Heart right ventricle (tissue), 16 donors: Measurements from ENCODE around the gene AFF2. TPM values are rescaled to one million over a fixed set of nuclear protein-coding genes. Genes with fewer than 3 reads are reported as not detected.

Experiments
- ATAC-seq, 8 donors: fragments of 200-7000 bp; cut with Tn5 transposase; one replicate each; pipeline ENCODE4 v1.9.1; 2020; ENCODE audit warnings: mild to moderate bottlenecking in 8 of 8, moderate library complexity in 8 of 8, moderate number of reproducible peaks in 1 of 8
- DNase-seq, 2 donors: peaks; one replicate each; pipeline ENCODE4 v3.0.0-alpha.2; 2020
- H3K27ac ChIP-seq, 10 donors: fragments of 200-600 bp; sonication (generic) in 2 of 10; one replicate each; pipeline versions ENCODE4 v1.5.0 to v1.8.0; 2020 to 2022; ENCODE audit warnings: mild to moderate bottlenecking in 3 of 10
- H3K27me3 ChIP-seq, 7 donors: fragments of 200-600 bp; one replicate each; pipeline ENCODE4 v1.8.0; 2021 to 2022; ENCODE audit warnings: mild to moderate bottlenecking in 2 of 7
- H3K36me3 ChIP-seq, 9 donors: fragments of 200-600 bp; sonication (generic) in 1 of 9; one replicate each; pipeline versions ENCODE4 v1.5.0 to v1.8.0; 2020 to 2022; ENCODE audit warnings: mild to moderate bottlenecking in 2 of 9
- H3K4me1 ChIP-seq, 9 donors: fragments of 200-600 bp; sonication (generic) in 1 of 9; one replicate each; pipeline versions ENCODE4 v1.5.0 to v1.8.0; 2020 to 2022; ENCODE audit warnings: mild to moderate bottlenecking in 4 of 9
- H3K4me3 ChIP-seq, 10 donors: fragments of 200-600 bp; sonication (generic) in 2 of 10; one replicate each; pipeline versions ENCODE4 v1.5.0 to v1.8.0; 2020 to 2022; ENCODE audit warnings: mild to moderate bottlenecking in 7 of 10, moderate library complexity in 2 of 10
- H3K9me3 ChIP-seq, 11 donors: fragments of 200-600 bp in 10 of 11; sonication (generic) in 2 of 11; one replicate each; pipeline versions ENCODE4 v1.5.0 to v1.8.0; 2013 to 2022; ENCODE audit warnings: mild to moderate bottlenecking in 2 of 11, control low read depth in 1 of 11, moderate library complexity in 1 of 11
- CTCF ChIP-seq, 9 donors: fragments of 200-600 bp; sonication (generic) in 2 of 9; IDR thresholded peaks; one replicate each; pipeline versions ENCODE4 v1.5.0 to v1.8.0; 2021 to 2022; ENCODE audit warnings: antibody characterized with exemption in 9 of 9, mild to moderate bottlenecking in 5 of 9, moderate library complexity in 1 of 9
- WGBS, 2 donors: extraction: QIAGEN DNeasy Blood & Tissue Kit; methylation state at CpG; one replicate each; pipeline ENCODE4 v1.1.7; 2013; ENCODE audit warnings: inconsistent platforms in 1 of 2; 5-methylcytosine and 5-hydroxymethylcytosine counted together
- intact Hi-C, 10 donors: fragments of 100-400 bp; cut with DNase I; formaldehyde crosslinking; loops; one replicate each; pipeline versions ENCODE4 v1.11.1 to v1.14.2; 2022
- polyA plus RNA-seq, 2 donors: library from polyadenylated mRNA; stranded (reverse); fragments of 200-250 nt; gene quantifications; one replicate each; pipeline ENCODE4 v1.2.3, GENCODE V29; 2013
- total RNA-seq, 10 donors: library from RNA; stranded (reverse); fragmentation: NEBNext Ultra II Directional in 3 of 10; extraction: Animal tissue kit (Norgen Biotek cat#: 25700) in 3 of 10; gene quantifications; one replicate each; pipeline versions ENCODE4 v1.2.1 to v1.2.4, GENCODE V29; 2021 to 2023
- donor health status: Arrhythmogenic right ventricular cardiomyopathy.
- donor health status: ischemic (EF 13 %, LVEDD 7.1; RV severe dilation, severe dysfunction).
- donor health status: healthy with polysubstance abuse.
- donor health status: DM: no; HTN: yes; CAD: no.
- donor health status: DM: no; HTN: no; CAD: no.
- donor health status: ischemic (EF 25% LVEDD 6.9; RV normal size, moderate dysfunction).
- donor health status: ischemic (EF 25% LVEDD 5.7; RV mildly dilated, moderate dysfunction).
- donor health status: healthy.
- donor health status: DM: yes; HTN: yes; CAD: no.
- donor health status: Ischemic cardiomyopathy.
- donor health status: ischemic (EF 35%, LVEDD 5.7; RV mildly dilated, moderate dysfunction).
- donor health status: nonischemic (EF 11% LVEDD 7.7; RV severe dilation, severe dysfunction).
- donor health status: DM: yes; HTN: yes; CAD: no.
- donor health status: PGD.
- donor health status: ischemic (EF 29% LVEDD 5.4; RV normal size, mild dysfunction).
- donor health status: nonischemic (EF 23%, LVEDD 6.1; RV moderate dilation, normal function).

Gene AFF2
- total and polyA plus RNA-seq, 12 donors = 0.01 to 0.59 (median 0.20) TPM; not detected in 2

DNA sequence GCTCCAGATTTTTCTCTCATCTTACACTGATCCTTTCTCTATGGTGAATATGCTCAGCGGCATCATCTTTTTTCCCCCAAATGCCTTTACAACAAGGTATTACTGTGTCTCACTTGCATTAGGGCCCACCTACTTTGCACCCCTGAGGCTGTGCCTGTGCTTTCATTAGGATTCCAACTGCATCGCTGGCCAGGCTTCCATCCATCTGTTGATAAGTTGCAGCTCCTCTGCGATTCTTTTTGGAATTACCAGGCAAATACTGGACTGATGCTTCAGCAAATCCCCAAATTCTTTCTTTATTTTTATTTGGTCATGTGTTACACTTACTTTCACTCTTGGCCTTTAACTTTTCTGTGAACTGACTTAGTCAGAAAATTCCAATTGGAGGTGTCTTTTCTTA lies 77.3 kb downstream of the AFF2 start:
- Histone ChIP-seq H3K27me3 (no peaks in the 10 kb centered on the region), H3K9me3 (no peaks in the 10 kb centered on the region), H3K36me3 (no peaks in the 10 kb centered on the region), H3K27ac (no peak overlapping the region), H3K4me3 (no peak overlapping the region), H3K4me1 (no peaks in the 10 kb centered on the region)
- TF ChIP-seq CTCF (IDR thresholded peaks at IDR 0.05) = no peak
- 67 to 71% methylated on average over 3 of the region's 3 CpGs for WGBS, 2 donors
- DNase-seq (no peak), ATAC-seq (no peak)
- intact Hi-C loops = no loop called here

DNA sequence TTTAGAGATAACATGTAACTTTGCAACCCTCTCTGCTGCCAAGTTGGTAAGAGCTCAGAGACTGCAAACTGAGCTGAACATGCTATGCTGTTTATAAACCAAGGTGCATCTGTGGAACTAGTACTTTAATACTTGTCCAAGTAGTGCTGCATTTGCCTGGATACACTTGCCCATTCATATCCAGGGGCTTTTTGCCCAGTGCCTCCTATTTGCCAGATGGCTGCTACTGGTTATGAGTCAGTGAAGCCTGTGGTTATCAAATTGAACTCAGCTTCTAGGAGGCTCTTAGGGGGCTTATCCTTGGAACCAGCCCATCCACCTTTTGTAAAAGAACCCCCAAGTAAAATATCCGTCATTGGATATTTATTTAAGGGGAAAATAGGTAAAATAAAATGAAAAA lies 79.6 kb downstream of the AFF2 start:
- H3K36me3 ChIP-seq = no peaks in the 10 kb centered on the region
- H3K4me1 ChIP-seq = no peaks in the 10 kb centered on the region
- no peak for ATAC-seq
- no peaks in the 10 kb centered on the region for H3K27me3 ChIP-seq
- intact Hi-C loops = loop anchor here in 1 of 10 donors (5.0 kb wide), 1 partner anchor 1262 kb away; no protein-coding TSS in a partner anchor
- TF ChIP-seq CTCF (IDR thresholded peaks at IDR 0.05) = no peak
- no peak for DNase-seq
- WGBS, 2 donors = 75 to 84% methylated on average over 1 of the region's 1 CpG
- no peaks in the 10 kb centered on the region for H3K9me3 ChIP-seq
- H3K27ac ChIP-seq = no peak overlapping the region
- no peak overlapping the region for H3K4me3 ChIP-seq

DNA sequence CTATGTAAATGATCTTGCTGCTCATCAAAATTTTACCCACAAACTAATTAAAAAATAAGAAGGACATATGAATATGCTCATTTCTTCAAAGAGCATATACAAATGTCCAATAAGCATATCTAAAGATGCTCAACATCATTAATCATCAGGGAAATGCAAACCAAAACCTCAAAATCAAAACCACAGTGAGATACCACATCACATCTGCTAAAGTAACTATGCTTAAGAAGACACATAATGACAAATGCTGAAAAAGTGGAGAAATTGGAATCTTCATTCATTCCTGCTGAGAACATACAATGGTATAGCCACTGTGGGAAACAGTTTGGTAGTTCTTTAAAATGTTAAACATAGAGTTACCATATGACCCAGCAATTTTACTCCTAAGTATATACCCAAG lies 81.9 kb downstream of the AFF2 start:
- Histone ChIP-seq H3K4me3 (no peak overlapping the region), H3K9me3 (no peaks in the 10 kb centered on the region), H3K36me3 (no peaks in the 10 kb centered on the region), H3K27ac (no peak overlapping the region), H3K4me1 (no peaks in the 10 kb centered on the region), H3K27me3 (no peaks in the 10 kb centered on the region)
- intact Hi-C loops = loop anchor here in 1 of 10 donors (5.0 kb wide), 1 partner anchor 1260 kb away; no protein-coding TSS in a partner anchor
- ATAC-seq (no peak), DNase-seq (no peak)
- TF ChIP-seq CTCF (IDR thresholded peaks at IDR 0.05) = no peak

DNA sequence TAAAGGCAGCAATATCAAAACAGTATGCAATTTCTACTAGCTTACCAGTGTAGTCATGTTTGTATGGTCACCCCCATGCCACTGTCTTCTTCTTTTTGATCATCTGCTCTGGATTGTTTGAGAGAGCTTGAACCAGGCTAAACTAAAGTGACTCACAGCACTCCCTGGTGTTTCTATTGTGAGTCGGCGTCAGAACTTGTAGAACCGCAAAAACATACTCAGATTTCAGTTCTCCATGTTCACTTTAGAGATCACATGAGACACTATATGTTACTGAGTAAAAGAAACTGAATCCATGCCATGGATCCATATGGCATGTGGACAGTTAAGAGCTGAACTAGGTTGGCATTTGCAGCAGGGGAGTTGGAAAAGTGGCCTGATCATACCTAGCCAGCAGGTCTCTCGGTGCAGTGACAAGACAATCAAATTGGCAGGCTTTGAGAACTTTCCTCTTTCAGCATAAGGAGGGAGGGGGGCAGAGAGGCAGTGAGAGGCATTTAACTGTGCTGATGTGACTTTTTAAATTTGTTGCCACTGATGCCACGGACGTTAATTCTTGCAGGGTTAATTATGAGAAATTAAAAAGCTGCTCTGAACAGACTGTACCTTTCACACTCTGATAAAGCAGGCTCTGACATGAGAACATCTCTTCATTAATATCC lies 88.4 kb downstream of the AFF2 start:
- Histone ChIP-seq H3K4me3 (no peak overlapping the region), H3K27me3 (no peaks in the 10 kb centered on the region), H3K27ac (no peak overlapping the region), H3K4me1 (no peaks in the 10 kb centered on the region), H3K36me3 (no peaks in the 10 kb centered on the region), H3K9me3 (no peaks in the 10 kb centered on the region)
- intact Hi-C loops = no loop called here
- DNase-seq (no peak), ATAC-seq (no peak)
- 80 to 87% methylated on average over 6 of the region's 6 CpGs for WGBS, 2 donors
- TF ChIP-seq CTCF (IDR thresholded peaks at IDR 0.05) = no peak
